Astrocyte (in vitro differentiated cells and primary cell): ENCODE results near the gene KCNG2. TPM values are rescaled to one million over a fixed set of nuclear protein-coding genes. Genes with fewer than 3 reads are reported as not detected.

Experiments
- DNase-seq: peaks from one replicate; pipeline ENCODE4 v3.0.0-alpha.2; 2010; ENCODE audit warnings: low read depth
- FAIRE-seq: peaks from 2 replicates; lab custom pipeline; 2011; peaks lifted over from hg19 to GRCh38; lab: Jason Lieb, UNC
- H2AFZ ChIP-seq: 2 replicates; pipeline ENCODE4 v1.6.0; 2012; ENCODE audit warnings: low read depth, low read length, inconsistent platforms
- H3K27ac ChIP-seq: 2 replicates; pipeline ENCODE4 v1.5.1; 2011; ENCODE audit warnings: low read depth, low read length, inconsistent platforms
- H3K27me3 ChIP-seq: 2 replicates; pipeline ENCODE4 v1.6.0; 2011; ENCODE audit warnings: low read length, inconsistent platforms; ENCODE audit not compliant: insufficient read depth
- H3K36me3 ChIP-seq: 2 replicates; pipeline ENCODE4 v1.5.1; 2011; ENCODE audit warnings: low read length, inconsistent platforms; ENCODE audit not compliant: insufficient read depth
- H3K4me1 ChIP-seq: 2 replicates; pipeline ENCODE4 v1.5.1; 2011; ENCODE audit warnings: low read length, inconsistent platforms; ENCODE audit not compliant: insufficient read depth
- H3K4me2 ChIP-seq: 2 replicates; pipeline ENCODE4 v1.6.0; 2012; ENCODE audit warnings: low read length, inconsistent platforms
- H3K4me3 ChIP-seq: 2 replicates; pipeline ENCODE4 v1.5.1; 2011; ENCODE audit warnings: low read depth, mild to moderate bottlenecking, low read length, inconsistent platforms; ENCODE audit not compliant: insufficient read depth
- H3K79me2 ChIP-seq: 2 replicates; pipeline ENCODE4 v1.6.0; 2012; ENCODE audit warnings: mild to moderate bottlenecking, low read length, inconsistent platforms; ENCODE audit not compliant: insufficient read depth
- H3K9ac ChIP-seq: 2 replicates; pipeline ENCODE4 v1.6.0; 2012; ENCODE audit warnings: mild to moderate bottlenecking, low read length, inconsistent platforms
- H3K9me3 ChIP-seq: 2 replicates; pipeline ENCODE4 v1.5.1; 2012; ENCODE audit warnings: low read depth, mild to moderate bottlenecking, low read length, inconsistent platforms; ENCODE audit not compliant: insufficient read depth
- H4K20me1 ChIP-seq: 2 replicates; pipeline ENCODE4 v1.6.0; 2012; ENCODE audit warnings: low read length, inconsistent platforms; ENCODE audit not compliant: insufficient read depth
- H3K27ac Mint-ChIP-seq: one replicate; pipeline ENCODE4 v1.8.0; 2021; ENCODE audit warnings: mild to moderate bottlenecking, mixed read lengths; ENCODE audit not compliant: unreplicated experiment
- H3K27me3 Mint-ChIP-seq: one replicate; pipeline ENCODE4 v1.8.0; 2021; ENCODE audit warnings: low read depth, mixed read lengths; ENCODE audit not compliant: unreplicated experiment
- H3K36me3 Mint-ChIP-seq: one replicate; pipeline ENCODE4 v1.8.0; 2021; ENCODE audit warnings: low read depth, mixed read lengths; ENCODE audit not compliant: unreplicated experiment
- H3K4me1 Mint-ChIP-seq: one replicate; pipeline ENCODE4 v1.8.0; 2021; ENCODE audit warnings: low read depth, mixed read lengths; ENCODE audit not compliant: unreplicated experiment
- H3K4me3 Mint-ChIP-seq: one replicate; pipeline ENCODE4 v1.8.0; 2021; ENCODE audit warnings: mild to moderate bottlenecking, moderate library complexity, mixed read lengths; ENCODE audit not compliant: unreplicated experiment
- H3K9me3 Mint-ChIP-seq: one replicate; pipeline ENCODE4 v1.8.0; 2021; ENCODE audit warnings: mild to moderate bottlenecking, mixed read lengths; ENCODE audit not compliant: unreplicated experiment
- CTCF ChIP-seq: IDR thresholded peaks from 2 replicates; pipeline ENCODE4 v1.5.1; 2011; ENCODE audit warnings: low read depth, mild to moderate bottlenecking, inconsistent platforms, low read length, moderate library complexity; ENCODE audit not compliant: insufficient read depth
- EZH2 ChIP-seq: IDR thresholded peaks from 2 replicates; pipeline ENCODE4 v1.6.1; 2012; ENCODE audit warnings: mild to moderate bottlenecking, low read length, inconsistent platforms; ENCODE audit not compliant: insufficient read depth
- total RNA-seq: library from RNA; stranded (reverse); gene quantifications from 2 replicates; pipeline ENCODE4 v1.2.1, GENCODE V29; 2021

KCNG2 gene
- total RNA-seq, 1 donor from 2014 or later, result 0.16 TPM

GRCh38 chr18:79917853-79918614, 120.3 kb downstream of the KCNG2 start:
- Mint-ChIP-seq H3K9me3 (peaks cover 7% of the 10 kb centered on the region), H3K4me1 (no peaks in the 10 kb centered on the region), H3K27me3 (no peaks in the 10 kb centered on the region), H3K36me3 (peaks cover 34% of the 10 kb centered on the region), H3K4me3 (no peak overlapping the region), H3K27ac (no peak overlapping the region)
- H3K4me1 ChIP-seq, result no peaks in the 10 kb centered on the region
- no peaks in the 10 kb centered on the region for H3K36me3 ChIP-seq
- no peaks in the 10 kb centered on the region for H3K79me2 ChIP-seq
- H3K9me3 ChIP-seq, result no peaks in the 10 kb centered on the region
- no peak overlapping the region for H3K4me3 ChIP-seq
- no peak overlapping the region for H3K9ac ChIP-seq
- H4K20me1 ChIP-seq, result peaks cover 20% of the 10 kb centered on the region
- DNase-seq (no peak), FAIRE-seq (no peak)
- no peak overlapping the region for H3K4me2 ChIP-seq
- no peak overlapping the region for H3K27ac ChIP-seq
- H3K27me3 ChIP-seq, result no peaks in the 10 kb centered on the region
- TF ChIP-seq CTCF, result no peak
- TF ChIP-seq EZH2, result no peak
- no peak overlapping the region for H2AFZ ChIP-seq

GRCh38 chr18:79918615-79919011, 120.9 kb downstream of the KCNG2 start:
- TF ChIP-seq CTCF, result no peak
- TF ChIP-seq EZH2, result no peak
- Histone ChIP-seq H3K4me3 (no peak overlapping the region), H3K4me1 (no peaks in the 10 kb centered on the region), H3K9ac (no peak overlapping the region), H3K27me3 (no peaks in the 10 kb centered on the region), H3K4me2 (no peak overlapping the region), H4K20me1 (peaks cover 19% of the 10 kb centered on the region), H3K79me2 (no peaks in the 10 kb centered on the region), H2AFZ (no peak overlapping the region), H3K9me3 (no peaks in the 10 kb centered on the region), H3K27ac (no peak overlapping the region), H3K36me3 (no peaks in the 10 kb centered on the region)
- Mint-ChIP-seq H3K27me3 (no peaks in the 10 kb centered on the region), H3K27ac (no peak overlapping the region), H3K4me1 (no peaks in the 10 kb centered on the region), H3K9me3 (peaks cover 7% of the 10 kb centered on the region), H3K36me3 (peaks cover 33% of the 10 kb centered on the region), H3K4me3 (no peak overlapping the region)
- DNase-seq, result no peak
- no peak for FAIRE-seq

- H2AFZ ChIP-seq, result no peak overlapping the region
- no peaks in the 10 kb centered on the region for H3K79me2 ChIP-seq
- H3K4me2 ChIP-seq, result no peak overlapping the region
- peaks cover 34% of the 10 kb centered on the region for H3K36me3 Mint-ChIP-seq
- no peak overlapping the region for H3K27ac Mint-ChIP-seq
- peaks cover 7% of the 10 kb centered on the region for H3K9me3 Mint-ChIP-seq
- no peaks in the 10 kb centered on the region for H3K27me3 Mint-ChIP-seq
- H3K27ac ChIP-seq, result no peak overlapping the region
- H3K27me3 ChIP-seq, result no peaks in the 10 kb centered on the region
- H4K20me1 ChIP-seq, result peaks cover 22% of the 10 kb centered on the region
- H3K4me3 ChIP-seq, result no peak overlapping the region
- no peaks in the 10 kb centered on the region for H3K9me3 ChIP-seq
- no peak overlapping the region for H3K9ac ChIP-seq
- H3K4me1 ChIP-seq, result no peaks in the 10 kb centered on the region
- no peaks in the 10 kb centered on the region for H3K4me1 Mint-ChIP-seq
- DNase-seq (no peak), FAIRE-seq (no peak)
- no peak overlapping the region for H3K4me3 Mint-ChIP-seq
- H3K36me3 ChIP-seq, result no peaks in the 10 kb centered on the region
- TF ChIP-seq EZH2 (no peak), CTCF (no peak)
These were observed 121.4 kb downstream of the KCNG2 start for GRCh38 chr18:79919089-79919488.
